Myocyte (in vitro differentiated cells): ENCODE data around the gene RBM4. TPM values are rescaled to one million over a fixed set of nuclear protein-coding genes. Genes with fewer than 3 reads are reported as not detected.
"Not testable (repeated sequence)": the region's sequence is repeated elsewhere in the genome, so short reads cannot be mapped to it uniquely, and the experiment has no call there.

Experiments
- DNase-seq: peaks from one replicate; pipeline ENCODE4 v3.0.0-alpha.2; 2012; ENCODE audit warnings: low read depth
- total RNA-seq: library from RNA; depleted of rRNA; stranded (reverse); fragments of >200 nt; gene quantifications from 2 replicates; pipeline ENCODE4 v1.2.3, GENCODE V29; 2014

The RBM4 gene
- total RNA-seq, 1 donor from 2014 or later, result 83.4 TPM

DNA sequence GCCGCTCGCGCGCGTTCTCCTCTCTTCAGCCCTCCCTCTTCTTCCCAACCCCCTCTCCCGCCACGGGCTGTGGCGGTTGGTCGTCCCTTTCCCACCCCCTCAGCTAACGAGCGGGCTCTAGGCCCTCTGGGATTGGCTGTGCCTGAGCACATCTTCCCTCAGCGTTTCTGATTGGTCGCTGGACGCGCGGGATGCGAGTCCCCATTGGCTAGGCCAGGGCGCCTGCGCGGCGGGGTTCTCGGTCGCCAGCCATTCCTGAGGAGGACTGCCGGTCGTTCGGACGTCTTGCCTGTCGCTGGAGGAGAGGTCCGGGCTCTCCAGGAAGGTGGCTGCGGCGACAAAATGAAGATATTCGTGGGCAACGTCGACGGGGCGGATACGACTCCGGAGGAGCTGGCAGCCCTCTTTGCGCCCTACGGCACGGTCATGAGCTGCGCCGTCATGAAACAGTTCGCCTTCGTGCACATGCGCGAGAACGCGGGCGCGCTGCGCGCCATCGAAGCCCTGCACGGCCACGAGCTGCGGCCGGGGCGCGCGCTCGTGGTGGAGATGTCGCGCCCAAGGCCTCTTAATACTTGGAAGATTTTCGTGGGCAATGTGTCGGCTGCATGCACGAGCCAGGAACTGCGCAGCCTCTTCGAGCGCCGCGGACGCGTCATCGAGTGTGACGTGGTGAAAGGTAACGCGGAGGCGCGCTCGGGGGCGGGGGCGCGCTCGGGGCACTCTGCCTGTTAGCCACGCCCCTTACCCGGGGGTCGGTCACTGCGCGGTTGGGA lies 21.9 kb upstream of the RBM4 start, which contains the start of gene RBM14:
RBM14 (plus strand) TSS at position 252 of the 776 bp plus-strand sequence; CDS start at position 343, 91 bp downstream.
- peak; percentile 100 for DNase-seq

DNA sequence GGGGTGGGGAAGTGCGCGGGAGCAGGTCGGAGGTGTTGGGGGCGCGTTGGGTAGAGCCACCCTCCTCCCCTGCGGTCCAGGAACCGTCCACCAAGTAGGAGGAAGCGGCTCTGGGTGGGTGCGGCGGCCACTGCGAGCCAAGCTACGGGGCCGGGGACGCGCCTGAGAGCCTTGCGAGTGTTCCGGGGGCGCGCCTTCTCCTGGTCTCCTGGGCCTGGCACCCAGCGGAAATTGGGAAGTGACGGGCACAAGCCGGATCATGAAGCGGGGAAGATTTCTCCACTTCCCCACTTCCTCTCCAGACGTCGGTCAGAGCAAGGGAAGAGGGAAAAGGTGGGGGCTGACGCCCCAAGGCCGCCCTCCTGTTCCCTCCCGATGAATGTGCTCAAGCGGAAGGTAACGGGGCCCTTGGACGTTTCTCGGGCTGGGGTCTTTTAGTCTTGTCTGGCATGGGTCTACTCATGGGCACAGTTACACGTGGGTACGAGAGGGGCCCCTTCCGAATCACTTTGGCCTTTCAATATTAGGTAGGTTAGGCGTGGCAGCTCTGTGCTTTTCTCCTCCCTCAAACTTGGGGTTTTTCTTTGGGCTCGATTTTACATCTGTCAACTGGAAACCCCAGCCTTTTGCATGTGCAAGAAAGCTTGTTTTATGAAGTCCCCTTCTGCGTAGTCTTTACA lies 21.2 kb upstream of the RBM4 start:
- no peak for DNase-seq

GRCh38 chr11:66619080-66619554 lies 19.4 kb upstream of the RBM4 start:
- DNase-seq, result peak; percentile 38

- DNase-seq, result no peak
Observed at GRCh38 chr11:66624450-66624849, 14.1 kb upstream of the RBM4 start.

DNA sequence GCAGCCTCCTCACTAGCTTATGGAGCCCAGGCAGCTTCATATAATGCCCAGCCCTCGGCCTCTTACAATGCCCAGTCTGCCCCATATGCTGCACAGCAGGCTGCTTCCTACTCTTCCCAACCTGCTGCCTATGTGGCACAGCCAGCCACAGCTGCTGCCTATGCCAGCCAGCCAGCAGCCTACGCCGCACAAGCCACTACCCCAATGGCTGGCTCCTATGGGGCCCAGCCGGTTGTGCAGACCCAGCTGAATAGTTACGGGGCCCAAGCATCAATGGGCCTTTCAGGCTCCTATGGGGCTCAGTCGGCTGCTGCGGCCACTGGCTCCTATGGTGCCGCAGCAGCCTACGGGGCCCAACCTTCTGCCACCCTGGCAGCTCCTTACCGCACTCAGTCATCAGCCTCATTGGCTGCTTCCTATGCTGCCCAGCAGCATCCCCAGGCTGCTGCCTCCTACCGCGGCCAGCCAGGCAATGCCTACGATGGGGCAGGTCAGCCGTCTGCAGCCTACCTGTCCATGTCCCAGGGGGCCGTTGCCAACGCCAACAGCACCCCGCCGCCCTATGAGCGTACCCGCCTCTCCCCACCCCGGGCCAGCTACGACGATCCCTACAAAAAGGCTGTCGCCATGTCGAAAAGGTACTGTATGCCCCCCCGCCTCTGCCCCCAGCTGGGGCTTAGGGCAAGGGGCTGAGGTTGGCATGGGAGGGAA lies 13.3 kb upstream of the RBM4 start:
- DNase-seq, result no peak

- DNase-seq, result no peak
Observed at GRCh38 chr11:66625752-66626149, 12.8 kb upstream of the RBM4 start.

GRCh38 chr11:66626382-66626781 lies 12.1 kb upstream of the RBM4 start:
- DNase-seq, result no peak

GRCh38 chr11:66626926-66627325 lies 11.6 kb upstream of the RBM4 start:
- no peak for DNase-seq

DNA sequence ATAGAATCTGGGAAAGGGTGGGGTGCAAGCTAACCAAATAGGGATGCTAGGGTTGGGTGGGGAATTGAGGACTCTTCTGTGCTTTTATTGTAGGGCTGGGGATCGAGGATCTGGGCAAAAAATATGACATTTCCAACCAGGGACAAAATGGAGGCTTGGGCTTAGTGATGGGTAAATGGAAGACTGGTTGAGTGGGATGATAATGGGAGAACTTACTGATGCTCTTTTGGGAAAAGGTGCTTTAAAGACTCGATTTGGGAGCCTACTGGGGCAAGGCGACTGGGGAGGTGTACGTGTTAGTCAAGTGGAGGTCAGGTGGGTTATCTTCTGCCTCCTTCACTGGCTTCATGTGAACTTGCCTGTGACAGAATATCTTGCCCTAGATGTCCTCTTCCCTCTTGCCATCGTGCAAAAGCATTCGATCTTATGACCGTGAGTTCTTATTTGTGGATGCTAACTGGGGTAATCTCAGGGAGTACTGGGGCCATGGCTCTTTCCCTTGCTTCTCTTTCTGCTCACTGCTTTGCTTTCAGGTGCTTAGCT lies 10.4 kb upstream of the RBM4 start:
- no peak for DNase-seq

- DNase-seq, result no peak
Observed at GRCh38 chr11:66629356-66629755, 9.1 kb upstream of the RBM4 start.

GRCh38 chr11:66631883-66632282 lies 6.6 kb upstream of the RBM4 start:
- no peak for DNase-seq

DNA sequence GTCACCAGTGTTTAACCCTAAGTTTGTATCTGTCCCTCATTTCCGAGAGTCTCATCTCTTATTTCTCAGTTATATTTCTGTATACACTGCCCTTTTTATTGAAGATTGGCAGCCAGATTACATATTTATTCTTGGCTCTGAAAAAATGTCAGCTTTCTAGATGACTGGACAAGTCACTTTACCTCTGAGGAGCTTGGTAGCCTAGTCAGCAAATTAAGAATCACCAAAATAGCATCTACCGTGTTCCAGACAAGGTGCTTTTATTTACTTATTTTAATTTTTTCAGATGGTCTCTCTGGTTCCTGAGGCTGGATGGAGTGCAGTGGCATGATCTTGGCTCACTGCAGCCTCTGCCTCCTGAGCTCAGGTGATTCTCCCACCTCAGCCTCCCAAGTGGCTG lies 5.6 kb upstream of the RBM4 start:
- no peak for DNase-seq

DNA sequence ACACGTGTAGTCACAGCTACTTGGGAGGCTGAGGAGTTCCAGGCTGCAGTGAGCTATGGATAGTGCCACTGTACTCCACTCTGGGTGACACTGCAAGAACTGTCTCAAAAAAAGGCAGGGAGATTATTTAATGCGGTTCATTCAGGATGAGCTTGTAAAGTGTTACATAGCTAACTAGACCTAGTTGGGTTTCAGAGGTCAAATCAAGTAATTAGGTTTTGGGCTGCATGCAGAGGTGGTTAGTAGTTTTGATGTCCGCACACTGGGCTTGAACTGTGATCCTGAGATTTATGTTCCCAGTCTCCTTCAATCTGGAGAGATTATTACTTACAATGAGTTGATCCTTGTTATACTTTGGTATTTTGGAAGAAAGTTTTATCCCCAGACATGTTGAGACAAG lies 2.1 kb upstream of the RBM4 start:
- DNase-seq, result no peak

DNA sequence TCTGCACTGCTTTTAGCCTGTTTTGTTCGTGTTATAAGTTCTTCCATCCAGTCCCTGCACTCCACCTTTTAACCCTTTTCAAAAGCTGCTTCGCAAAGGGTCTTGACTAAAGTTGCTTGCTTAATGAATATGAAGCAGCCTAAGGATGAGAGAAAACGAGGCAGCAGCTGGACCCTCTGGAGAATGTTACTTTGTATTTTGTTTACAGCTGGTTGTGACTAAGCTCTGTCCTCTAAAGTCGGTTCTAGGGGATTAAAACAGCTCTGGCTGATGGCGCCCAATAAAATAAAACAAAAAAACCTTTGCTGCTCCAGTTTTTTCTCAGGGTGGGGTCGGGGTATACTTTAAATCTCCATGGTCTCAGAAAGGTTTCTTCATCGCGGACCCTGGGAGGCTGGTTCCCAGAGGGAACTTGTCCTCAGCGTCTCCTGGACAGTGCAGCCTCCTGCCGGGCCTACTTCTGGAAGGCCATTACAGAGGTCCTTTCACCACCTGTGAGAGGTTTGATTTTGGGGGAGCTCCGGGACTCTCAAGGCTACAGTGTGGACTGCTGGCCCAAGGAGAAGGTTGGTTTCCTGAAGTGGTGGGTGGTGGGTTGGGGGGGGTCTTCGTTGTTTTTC lies 836 bp upstream of the RBM4 start:
- DNase-seq, result no peak

DNA sequence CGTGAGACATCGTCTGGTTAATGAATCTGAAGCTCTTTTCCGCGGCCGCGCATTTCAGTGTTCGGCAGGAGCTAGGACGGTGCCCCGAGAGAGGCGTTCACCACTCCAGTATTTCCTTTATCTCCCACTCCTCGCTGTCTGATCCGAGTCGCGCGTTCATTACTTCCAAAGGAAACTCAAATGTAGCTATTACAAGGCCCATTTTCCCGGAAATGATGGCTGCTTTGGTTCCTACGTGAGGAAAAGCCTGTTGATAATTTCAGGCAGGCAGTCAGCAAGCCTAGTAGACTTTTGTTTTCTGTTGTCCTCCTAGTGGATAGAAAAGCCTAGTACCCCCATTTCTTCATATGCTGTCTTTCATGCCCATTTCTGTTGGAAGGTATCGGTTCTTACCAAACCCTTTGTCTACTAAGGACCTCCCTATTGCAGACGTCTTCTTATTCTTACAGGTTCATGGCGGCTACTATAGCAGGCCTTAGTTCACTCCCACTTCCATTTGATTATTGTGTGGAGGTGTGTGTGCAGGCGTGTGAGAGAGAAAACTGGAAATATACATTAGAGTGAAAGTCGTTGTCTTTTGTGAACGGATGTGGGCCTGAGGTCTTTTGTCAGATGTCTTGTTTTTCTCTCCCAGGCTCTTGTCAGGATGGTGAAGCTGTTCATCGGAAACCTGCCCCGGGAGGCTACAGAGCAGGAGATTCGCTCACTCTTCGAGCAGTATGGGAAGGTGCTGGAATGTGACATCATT lies 737 bp downstream of the RBM4 start:
- DNase-seq, result peak; percentile 42

DNA sequence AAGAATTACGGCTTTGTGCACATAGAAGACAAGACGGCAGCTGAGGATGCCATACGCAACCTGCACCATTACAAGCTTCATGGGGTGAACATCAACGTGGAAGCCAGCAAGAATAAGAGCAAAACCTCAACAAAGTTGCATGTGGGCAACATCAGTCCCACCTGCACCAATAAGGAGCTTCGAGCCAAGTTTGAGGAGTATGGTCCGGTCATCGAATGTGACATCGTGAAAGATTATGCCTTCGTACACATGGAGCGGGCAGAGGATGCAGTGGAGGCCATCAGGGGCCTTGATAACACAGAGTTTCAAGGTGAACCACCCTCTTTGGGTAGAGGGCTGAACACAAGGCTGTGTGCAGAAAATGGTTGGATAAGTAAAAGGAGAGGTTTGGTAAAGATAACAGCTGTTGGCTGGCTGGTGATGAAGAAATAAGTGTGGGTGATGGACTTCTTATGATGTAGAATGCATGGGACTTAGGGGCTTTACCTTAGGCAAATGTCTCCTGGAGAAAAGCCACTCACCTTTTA lies 1.4 kb downstream of the RBM4 start:
- not testable (repeated sequence) for DNase-seq

- DNase-seq, result no peak
Observed at GRCh38 chr11:66641834-66642233, 3.3 kb downstream of the RBM4 start.

DNA sequence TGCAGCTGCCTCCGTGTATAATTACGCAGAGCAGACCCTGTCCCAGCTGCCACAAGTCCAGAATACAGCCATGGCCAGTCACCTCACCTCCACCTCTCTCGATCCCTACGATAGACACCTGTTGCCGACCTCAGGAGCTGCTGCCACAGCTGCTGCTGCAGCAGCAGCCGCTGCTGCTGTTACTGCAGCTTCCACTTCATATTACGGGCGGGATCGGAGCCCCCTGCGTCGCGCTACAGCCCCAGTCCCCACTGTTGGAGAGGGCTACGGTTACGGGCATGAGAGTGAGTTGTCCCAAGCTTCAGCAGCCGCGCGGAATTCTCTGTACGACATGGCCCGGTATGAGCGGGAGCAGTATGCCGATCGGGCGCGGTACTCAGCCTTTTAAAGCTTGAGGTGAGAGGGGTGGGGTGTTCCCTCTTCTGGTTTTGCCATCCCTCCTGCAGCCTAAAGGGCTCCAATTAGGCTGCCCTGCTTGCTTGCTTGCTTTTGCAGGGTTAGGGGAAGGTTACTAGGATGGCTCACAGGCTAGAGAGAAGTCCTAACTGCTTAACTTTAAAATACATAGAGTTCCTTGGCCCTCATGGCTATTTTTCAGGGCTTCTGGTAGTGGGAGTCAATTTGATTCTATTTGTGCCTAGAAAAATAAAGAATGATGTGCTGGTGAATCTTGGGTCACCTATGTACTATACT lies 5.4 kb downstream of the RBM4 start:
- peak; percentile 32 for DNase-seq

- DNase-seq, result no peak
Observed at GRCh38 chr11:66646828-66647227, 8.3 kb downstream of the RBM4 start.

DNA sequence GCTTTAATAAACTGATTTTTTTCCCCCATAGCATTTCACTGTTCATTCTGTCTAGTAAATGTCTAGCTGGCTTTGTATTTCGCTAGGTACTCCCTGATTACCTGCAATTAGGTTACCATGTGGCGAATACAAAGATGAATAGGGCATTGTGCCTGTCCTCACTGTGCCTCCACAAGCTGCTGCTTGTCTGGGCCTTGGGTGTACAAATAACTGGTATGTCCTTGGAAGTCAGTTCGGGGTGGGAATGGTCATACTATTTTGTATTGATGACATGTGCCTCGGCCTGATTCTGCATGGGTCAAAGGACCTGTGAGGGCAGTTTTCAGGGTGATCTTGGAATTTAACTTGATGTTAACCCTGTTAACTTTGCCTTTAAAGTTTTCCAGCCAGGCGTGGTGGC lies 11.4 kb downstream of the RBM4 start:
- no peak for DNase-seq
